Left ventricle myocardium inferior (tissue), 1 donor: ENCODE results near the gene MLLT6. TPM values are rescaled to one million over a fixed set of nuclear protein-coding genes. Genes with fewer than 3 reads are reported as not detected.
A peak's percentile ranks its signal among the peaks of the same experiment; 100 is the strongest.

Experiments used
- DNase-seq: peaks from one replicate; pipeline ENCODE4 v3.0.0-alpha.2; 2020
- H3K27ac ChIP-seq: fragments of 200-600 bp; replicated peaks from 2 replicates; pipeline ENCODE4 v1.8.0; 2021
- H3K27me3 ChIP-seq: fragments of 200-600 bp; 2 replicates; pipeline ENCODE4 v1.8.0; 2021; ENCODE audit warnings: low read depth
- H3K36me3 ChIP-seq: fragments of 200-600 bp; 2 replicates; pipeline ENCODE4 v1.8.0; 2021
- H3K4me1 ChIP-seq: fragments of 200-600 bp; 2 replicates; pipeline ENCODE4 v1.8.0; 2021
- H3K4me3 ChIP-seq: fragments of 200-600 bp; 2 replicates; pipeline ENCODE4 v1.8.0; 2021; ENCODE audit warnings: mild to moderate bottlenecking, moderate library complexity
- H3K9me3 ChIP-seq: fragments of 200-600 bp; replicated peaks from 2 replicates; pipeline ENCODE4 v1.8.0; 2021
- CTCF ChIP-seq: fragments of 200-600 bp; IDR thresholded peaks from 2 replicates; pipeline ENCODE4 v1.8.0; 2021; ENCODE audit warnings: antibody characterized with exemption, mild to moderate bottlenecking, borderline replicate concordance
- intact Hi-C: fragments of 100-400 bp; cut with micrococcal nuclease; formaldehyde crosslinking; loops from one replicate; pipeline ENCODE4 v1.11.0; 2022
- total RNA-seq: library from RNA; stranded (reverse); fragmentation: NEBNext Ultra II Directional; extraction: Animal tissue kit (Norgen Biotek cat#: 25700); gene quantifications from one replicate; pipeline ENCODE4 v1.2.1, GENCODE V29; 2021
- donor health status: DM: no; HTN: yes; CAD: no; lungs with severe emphysema.

Gene MLLT6
- total RNA-seq, 1 donor from 2014 or later: 74.1 TPM

GRCh38 chr17:38712593-38712992 lies 7.5 kb downstream of the MLLT6 start:
- TF ChIP-seq CTCF: no peak
- DNase-seq: no peak
- Histone ChIP-seq H3K36me3 (peaks cover 94% of the 10 kb centered on the region), H3K27ac (peak overlapping the region; percentile 76), H3K4me1 (peaks cover 54% of the 10 kb centered on the region), H3K9me3 (no peaks in the 10 kb centered on the region), H3K27me3 (no peaks in the 10 kb centered on the region), H3K4me3 (no peak overlapping the region)
- intact Hi-C loops: no loop called here

DNA sequence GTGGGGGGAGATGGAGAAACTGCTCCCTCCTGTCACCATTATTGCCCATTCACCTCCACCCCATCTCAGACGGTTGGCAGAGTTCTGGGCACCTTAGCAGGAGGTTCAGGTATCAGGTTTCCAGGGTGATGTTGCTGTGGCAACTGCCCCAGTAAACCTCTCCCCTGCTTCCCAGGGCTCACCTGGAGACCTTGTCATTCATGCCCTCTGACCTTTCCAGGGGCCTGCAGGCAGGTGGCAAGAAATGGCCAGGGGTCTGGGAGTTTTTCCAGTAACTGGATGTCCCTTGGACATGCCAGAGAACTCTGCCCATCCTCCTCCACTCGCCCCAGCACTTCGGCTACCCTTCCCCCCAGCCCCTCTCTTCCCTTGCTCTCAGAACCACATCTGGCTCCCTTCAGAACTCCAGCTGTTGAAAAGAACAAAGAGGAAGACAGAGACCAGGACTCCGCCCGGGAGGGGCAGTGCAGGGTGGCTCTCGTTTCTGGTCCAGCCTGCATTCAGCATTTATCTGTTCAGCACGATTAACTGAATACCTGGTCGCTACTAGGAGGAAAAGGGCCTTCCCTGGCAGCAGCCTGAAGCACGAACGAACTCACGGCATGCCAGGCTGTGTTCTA lies 8.5 kb downstream of the MLLT6 start:
- peak overlapping the region; percentile 8 for H3K27ac ChIP-seq
- DNase-seq: no peak
- intact Hi-C loops: no loop called here

GRCh38 chr17:38715216-38715943 lies 10.3 kb downstream of the MLLT6 start:
- TF ChIP-seq CTCF: no peak
- no peak overlapping the region for H3K27ac ChIP-seq
- intact Hi-C loops: no loop called here
- H3K9me3 ChIP-seq: no peaks in the 10 kb centered on the region
- peaks cover 28% of the 10 kb centered on the region for H3K4me1 ChIP-seq
- peaks cover 97% of the 10 kb centered on the region for H3K36me3 ChIP-seq
- no peak for DNase-seq
- no peaks in the 10 kb centered on the region for H3K27me3 ChIP-seq
- no peak overlapping the region for H3K4me3 ChIP-seq

More for the DNA sequence above, 8.5 kb downstream of the MLLT6 start:
- TF ChIP-seq CTCF: no peak
- no peak overlapping the region for H3K4me3 ChIP-seq
- peaks cover 94% of the 10 kb centered on the region for H3K36me3 ChIP-seq
- peaks cover 45% of the 10 kb centered on the region for H3K4me1 ChIP-seq
- H3K27me3 ChIP-seq: no peaks in the 10 kb centered on the region
- H3K9me3 ChIP-seq: no peaks in the 10 kb centered on the region

DNA sequence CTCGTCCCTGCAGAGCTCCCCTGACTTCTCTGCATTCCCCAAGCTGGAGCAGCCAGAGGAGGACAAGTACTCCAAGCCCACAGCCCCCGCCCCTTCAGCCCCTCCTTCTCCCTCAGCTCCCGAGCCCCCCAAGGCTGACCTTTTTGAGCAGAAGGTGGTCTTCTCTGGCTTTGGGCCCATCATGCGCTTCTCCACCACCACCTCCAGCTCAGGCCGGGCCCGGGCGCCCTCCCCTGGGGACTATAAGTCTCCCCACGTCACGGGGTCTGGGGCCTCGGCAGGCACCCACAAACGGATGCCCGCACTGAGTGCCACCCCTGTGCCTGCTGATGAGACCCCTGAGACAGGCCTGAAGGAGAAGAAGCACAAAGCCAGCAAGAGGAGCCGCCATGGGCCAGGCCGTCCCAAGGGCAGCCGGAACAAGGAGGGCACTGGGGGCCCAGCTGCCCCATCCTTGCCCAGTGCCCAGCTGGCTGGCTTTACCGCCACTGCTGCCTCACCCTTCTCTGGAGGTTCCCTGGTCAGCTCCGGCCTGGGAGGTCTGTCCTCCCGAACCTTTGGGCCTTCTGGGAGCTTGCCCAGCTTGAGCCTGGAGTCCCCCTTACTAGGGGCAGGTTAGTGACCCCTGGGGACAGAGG lies 11.4 kb downstream of the MLLT6 start:
- Histone ChIP-seq H3K4me1 (peaks cover 17% of the 10 kb centered on the region), H3K27me3 (no peaks in the 10 kb centered on the region), H3K9me3 (no peaks in the 10 kb centered on the region), H3K4me3 (no peak overlapping the region), H3K36me3 (peaks cover 100% of the 10 kb centered on the region), H3K27ac (no peak overlapping the region)
- DNase-seq: no peak
- intact Hi-C loops: no loop called here
- no peak for TF ChIP-seq CTCF

- Histone ChIP-seq H3K36me3 (peaks cover 100% of the 10 kb centered on the region), H3K4me3 (no peak overlapping the region), H3K27ac (no peak overlapping the region), H3K9me3 (no peaks in the 10 kb centered on the region), H3K4me1 (peaks cover 13% of the 10 kb centered on the region), H3K27me3 (no peaks in the 10 kb centered on the region)
- no peak for TF ChIP-seq CTCF
- no peak for DNase-seq
- intact Hi-C loops: no loop called here
Measured at GRCh38 chr17:38717139-38717745, 12.2 kb downstream of the MLLT6 start.
